Fibroblast of the aortic adventitia (primary cell): ENCODE measurements around the gene CLDN5. TPM values are rescaled to one million over a fixed set of nuclear protein-coding genes. Genes with fewer than 3 reads are reported as not detected.

Source experiments
- DNase-seq: peaks from one replicate; pipeline ENCODE4 v3.0.0-alpha.2; 2010; ENCODE audit warnings: low read depth
- H3K4me3 ChIP-seq: 2 replicates; pipeline ENCODE4 v1.5.1; 2011; ENCODE audit warnings: low read depth, mild to moderate bottlenecking, control low read depth, low read length, moderate library complexity
- CTCF ChIP-seq: IDR thresholded peaks from 2 replicates; pipeline ENCODE4 v1.5.1; 2011; ENCODE audit warnings: mild to moderate bottlenecking, low read length, control low read depth, inconsistent platforms; ENCODE audit not compliant: insufficient read depth
- total RNA-seq: library from RNA; depleted of rRNA; stranded (reverse); fragments of >200 nt; gene quantifications from 2 replicates; pipeline ENCODE4 v1.2.3, GENCODE V29; 2012; ENCODE audit warnings: low replicate concordance

The CLDN5 gene
- total RNA-seq, 1 donor: 0.27 TPM

GRCh38 chr22:19504900-19505734 is 19.1 kb downstream of the CLDN5 start:
- no peak for TF ChIP-seq CTCF
- no peak overlapping the region for H3K4me3 ChIP-seq
- DNase-seq: no peak

GRCh38 chr22:19503869-19504268 is 20.3 kb downstream of the CLDN5 start:
- no peak overlapping the region for H3K4me3 ChIP-seq
- DNase-seq: no peak
- no peak for TF ChIP-seq CTCF

- TF ChIP-seq CTCF: no peak
- DNase-seq: no peak
- H3K4me3 ChIP-seq: no peak overlapping the region
These were observed 20.8 kb downstream of the CLDN5 start for GRCh38 chr22:19503367-19503766.

- no peak for DNase-seq
- no peak for TF ChIP-seq CTCF
- H3K4me3 ChIP-seq: no peak overlapping the region
These were observed 22.2 kb downstream of the CLDN5 start for GRCh38 chr22:19501897-19502447.

- no peak for TF ChIP-seq CTCF
- DNase-seq: no peak
- H3K4me3 ChIP-seq: no peak overlapping the region
These were observed 24.3 kb downstream of the CLDN5 start for GRCh38 chr22:19499880-19500242.

- DNase-seq: no peak
- no peak for TF ChIP-seq CTCF
- H3K4me3 ChIP-seq: no peak overlapping the region
These were observed 24.9 kb downstream of the CLDN5 start for GRCh38 chr22:19499236-19499879.
